Peyer's patch (tissue), 4 donors: Measurements from ENCODE around the gene GALP.

Experiments used
- POLR2A ChIP-seq, 2 donors: fragments of 450-650 bp; IDR thresholded peaks; one replicate each; pipeline ENCODE4 v1.5.1; 2017; ENCODE audit warnings: antibody characterized with exemption in 2 of 2, mild to moderate bottlenecking in 2 of 2, moderate library complexity in 2 of 2
- TF ChIP-seq, protein P1 (sequence below), 6 experiments: fragments of 450-650 bp in 4 of 6; fragments of 200-600 bp in 2 of 6; sonication (generic) in 1 of 6; IDR thresholded peaks; one replicate each; pipeline ENCODE4 v1.5.1; 2017 to 2019; ENCODE audit warnings: antibody characterized with exemption in 6 of 6, mild to moderate bottlenecking in 3 of 6, moderate library complexity in 1 of 6

DNA sequence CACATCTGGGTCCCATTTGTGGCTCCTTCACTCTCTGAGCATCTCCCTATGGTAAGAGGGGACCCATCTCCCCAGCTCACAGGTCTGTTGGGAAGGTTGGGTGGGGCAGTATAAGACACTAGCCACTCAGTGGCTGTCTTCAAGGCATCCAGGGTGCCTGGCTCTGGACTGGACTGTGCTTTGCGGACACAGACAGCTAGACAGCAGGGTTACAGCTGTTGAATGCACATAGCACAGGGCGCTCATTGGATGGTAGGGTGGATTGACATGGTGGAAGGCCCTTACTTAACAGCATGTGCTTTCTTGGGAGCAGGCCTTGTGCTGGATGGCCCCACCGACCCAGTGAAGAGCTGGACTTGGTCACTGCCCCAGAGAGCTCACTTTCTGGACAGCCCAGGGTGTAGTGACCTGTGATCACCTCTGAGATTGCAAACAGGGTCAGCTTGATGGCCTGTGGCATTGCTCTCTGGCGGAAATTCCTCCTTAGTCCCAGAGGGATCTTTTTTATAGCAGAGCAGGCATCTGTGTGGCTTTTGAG, 32.8 kb upstream of the GALP start:
- TF ChIP-seq, protein P1, sequence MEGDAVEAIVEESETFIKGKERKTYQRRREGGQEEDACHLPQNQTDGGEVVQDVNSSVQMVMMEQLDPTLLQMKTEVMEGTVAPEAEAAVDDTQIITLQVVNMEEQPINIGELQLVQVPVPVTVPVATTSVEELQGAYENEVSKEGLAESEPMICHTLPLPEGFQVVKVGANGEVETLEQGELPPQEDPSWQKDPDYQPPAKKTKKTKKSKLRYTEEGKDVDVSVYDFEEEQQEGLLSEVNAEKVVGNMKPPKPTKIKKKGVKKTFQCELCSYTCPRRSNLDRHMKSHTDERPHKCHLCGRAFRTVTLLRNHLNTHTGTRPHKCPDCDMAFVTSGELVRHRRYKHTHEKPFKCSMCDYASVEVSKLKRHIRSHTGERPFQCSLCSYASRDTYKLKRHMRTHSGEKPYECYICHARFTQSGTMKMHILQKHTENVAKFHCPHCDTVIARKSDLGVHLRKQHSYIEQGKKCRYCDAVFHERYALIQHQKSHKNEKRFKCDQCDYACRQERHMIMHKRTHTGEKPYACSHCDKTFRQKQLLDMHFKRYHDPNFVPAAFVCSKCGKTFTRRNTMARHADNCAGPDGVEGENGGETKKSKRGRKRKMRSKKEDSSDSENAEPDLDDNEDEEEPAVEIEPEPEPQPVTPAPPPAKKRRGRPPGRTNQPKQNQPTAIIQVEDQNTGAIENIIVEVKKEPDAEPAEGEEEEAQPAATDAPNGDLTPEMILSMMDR (IDR thresholded peaks at IDR 0.05): no peak
- no peak for TF ChIP-seq POLR2A (IDR thresholded peaks at IDR 0.05)
